ENCODE measurements around the gene CPED1.
A peak's percentile ranks its signal among the peaks of the same experiment; 100 is the strongest.
"Not testable (repeated sequence)": the region's sequence is repeated elsewhere in the genome, so short reads cannot be mapped to it uniquely, and the experiment has no call there.

Gene CPED1

GRCh38 chr7:121301446-121302213 lies 313.1 kb downstream of the CPED1 start:
- DNase-seq = no peak

GRCh38 chr7:121302214-121302745 lies 313.8 kb downstream of the CPED1 start:
- DNase-seq = no peak

GRCh38 chr7:121303422-121304101 lies 315.1 kb downstream of the CPED1 start:
- no peak for DNase-seq

GRCh38 chr7:121304102-121304658 lies 315.7 kb downstream of the CPED1 start:
- no peak for DNase-seq

GRCh38 chr7:121305109-121305508 lies 316.6 kb downstream of the CPED1 start:
- DNase-seq = no peak

GRCh38 chr7:121306565-121306964 lies 318.1 kb downstream of the CPED1 start:
- no peak for DNase-seq

- no peak for DNase-seq
Observed at GRCh38 chr7:121307021-121307574, 318.6 kb downstream of the CPED1 start.

GRCh38 chr7:121313220-121313792 lies 324.8 kb downstream of the CPED1 start:
- no peak for DNase-seq

GRCh38 chr7:121313793-121314676 lies 325.5 kb downstream of the CPED1 start:
- peak; percentile 36 for DNase-seq

- DNase-seq = not testable (repeated sequence)
Observed at GRCh38 chr7:121315170-121315569, 326.7 kb downstream of the CPED1 start.

GRCh38 chr7:121322460-121322859 lies 333.9 kb downstream of the CPED1 start:
- no peak for DNase-seq

- DNase-seq = no peak
Observed at GRCh38 chr7:121323515-121324302, 335.2 kb downstream of the CPED1 start.

- no peak for DNase-seq
Observed at GRCh38 chr7:121327671-121328070, 339.2 kb downstream of the CPED1 start.

GRCh38 chr7:121328508-121329190 lies 340.1 kb downstream of the CPED1 start, which contains the start of gene WNT16:
WNT16 (plus strand) TSS chr7:121329000; CDS start chr7:121329293, 293 bp downstream.
- DNase-seq = no peak

GRCh38 chr7:121329191-121330052 lies 340.9 kb downstream of the CPED1 start:
- no peak for DNase-seq

GRCh38 chr7:121330053-121330833 lies 341.7 kb downstream of the CPED1 start:
- DNase-seq = no peak

GRCh38 chr7:121331048-121331447 lies 342.5 kb downstream of the CPED1 start:
- no peak for DNase-seq

- no peak for DNase-seq
Observed at GRCh38 chr7:121331574-121331973, 343.1 kb downstream of the CPED1 start.

- no peak for DNase-seq
Observed at GRCh38 chr7:121334376-121334775, 345.9 kb downstream of the CPED1 start.

Data from NCI-H1436 treated with DMSO at 0.1 percent for 48 hours (cell line).